Stromal cell of bone marrow (primary cell): ENCODE data around the gene FCRLB.
"Not testable (repeated sequence)": the region's sequence is repeated elsewhere in the genome, so short reads cannot be mapped to it uniquely, and the experiment has no call there.

ENCODE experiments used
- DNase-seq: peaks from one replicate; pipeline ENCODE4 v3.0.0-alpha.2; 2012; ENCODE audit warnings: low read depth

The FCRLB gene, protein sequence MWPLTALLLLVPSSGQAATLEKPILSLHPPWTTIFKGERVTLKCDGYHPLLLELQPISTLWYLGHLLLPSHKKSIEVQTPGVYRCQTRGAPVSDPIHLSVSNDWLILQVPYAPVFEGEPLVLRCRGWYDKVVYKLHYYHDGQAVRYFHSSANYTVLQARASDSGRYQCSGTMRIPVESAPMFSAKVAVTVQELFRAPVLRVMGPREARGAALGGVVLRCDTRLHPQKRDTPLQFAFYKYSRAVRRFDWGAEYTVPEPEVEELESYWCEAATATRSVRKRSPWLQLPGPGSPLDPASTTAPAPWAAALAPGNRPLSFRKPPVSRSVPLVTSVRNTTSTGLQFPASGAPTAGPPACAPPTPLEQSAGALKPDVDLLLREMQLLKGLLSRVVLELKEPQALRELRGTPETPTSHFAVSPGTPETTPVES

DNA sequence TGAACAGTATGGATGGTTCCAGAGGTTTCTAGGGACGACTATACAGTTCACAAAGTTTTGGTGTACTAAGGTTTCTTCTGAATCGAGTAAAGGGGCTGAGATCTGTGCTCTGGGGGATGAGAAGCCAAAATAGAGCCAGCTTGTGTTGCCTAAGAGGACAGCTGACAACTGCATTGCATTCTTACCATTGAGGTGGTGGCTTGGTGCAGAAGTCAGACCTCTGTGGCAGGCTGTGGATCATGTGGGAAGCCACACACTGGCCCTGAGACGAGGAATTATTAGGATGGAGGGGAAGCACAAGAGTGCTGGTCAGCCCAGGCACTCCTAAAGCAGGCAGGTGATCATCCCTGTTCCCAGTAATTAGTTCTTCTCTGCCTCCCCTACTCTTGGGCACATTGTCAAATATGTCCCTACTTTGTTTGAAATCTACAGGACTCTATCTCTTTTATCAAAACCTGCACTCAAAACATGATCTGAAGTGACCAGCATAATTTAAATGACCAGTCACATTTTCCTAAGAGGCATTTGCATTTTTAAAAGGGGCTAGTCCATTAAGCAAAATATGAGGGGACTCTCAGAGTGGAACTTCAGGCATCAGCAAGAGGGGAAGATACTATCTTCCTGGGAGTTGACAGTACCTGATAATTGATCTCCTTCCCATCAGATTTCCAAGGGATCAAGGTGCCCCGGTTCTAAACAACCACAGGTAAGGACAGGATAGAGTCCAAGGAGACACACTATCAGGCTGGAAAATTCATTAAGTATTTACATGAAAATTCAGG, at the start of gene FCRLB:
TSS of gene FCRLB (plus strand) at position 589 of the 782 bp plus-strand sequence. CDS start 1,129 bp downstream, outside the sequence.
- no peak for DNase-seq

DNA sequence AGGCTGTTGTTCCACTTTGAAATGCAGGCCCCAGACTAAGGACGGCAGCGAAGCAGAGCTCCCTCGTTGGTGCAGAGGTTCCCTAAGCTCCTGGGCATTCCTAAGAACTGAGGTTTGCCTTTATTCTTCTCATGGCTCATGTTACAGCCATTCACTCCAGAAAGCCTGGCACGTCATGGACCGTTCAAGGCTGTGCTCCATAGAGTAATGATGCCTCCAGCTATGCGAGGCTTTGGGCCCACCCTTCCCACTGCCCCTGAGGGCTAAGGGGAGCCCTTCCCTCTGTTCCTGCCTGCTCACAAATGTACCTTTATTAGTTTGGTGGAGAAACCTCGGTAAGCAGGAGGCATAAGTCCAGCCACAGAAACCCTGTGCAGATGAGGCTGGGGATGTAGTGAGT, 47.9 kb upstream of the FCRLB start:
- not testable (repeated sequence) for DNase-seq

DNA sequence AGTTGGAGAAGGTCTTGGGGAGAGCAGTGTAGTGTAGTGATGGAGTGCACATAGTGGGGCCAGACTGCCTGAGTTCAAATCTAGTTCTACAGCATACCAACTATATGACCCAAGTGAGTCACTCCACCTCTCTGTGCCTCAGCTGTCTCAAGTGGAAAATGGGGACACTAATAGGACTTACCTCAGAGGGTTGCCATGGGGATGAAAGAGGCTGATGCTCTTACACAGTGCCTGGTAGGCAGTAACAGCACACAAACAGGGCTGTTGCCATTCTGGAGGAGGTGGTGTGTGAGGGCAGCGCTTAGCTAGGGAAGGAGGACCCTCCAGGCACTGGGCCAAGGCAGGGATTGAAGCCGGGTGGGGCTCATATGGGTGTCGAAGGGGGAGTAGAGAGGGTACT, 46.9 kb upstream of the FCRLB start:
- DNase-seq, result not testable (repeated sequence)

DNA sequence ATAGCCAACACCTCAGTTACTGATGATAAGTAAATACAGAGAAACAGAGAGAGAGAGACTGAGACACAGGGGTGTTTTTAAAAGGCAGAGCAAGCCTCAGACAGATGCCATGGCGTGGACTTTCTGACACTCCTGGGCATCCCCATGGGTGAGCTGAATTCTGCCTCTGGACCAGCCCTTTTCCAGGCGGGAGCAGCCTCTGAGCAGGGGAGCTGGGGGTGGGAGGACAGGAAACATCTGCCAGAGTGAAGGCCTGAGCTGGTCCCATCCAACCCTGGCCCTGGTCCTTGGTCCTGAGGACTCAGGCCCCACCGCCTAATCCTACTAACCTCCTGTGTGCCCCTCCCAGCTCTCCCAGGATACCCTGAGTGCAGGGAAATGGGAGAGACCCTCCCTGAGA, 46.4 kb upstream of the FCRLB start:
- DNase-seq, result not testable (repeated sequence)

DNA sequence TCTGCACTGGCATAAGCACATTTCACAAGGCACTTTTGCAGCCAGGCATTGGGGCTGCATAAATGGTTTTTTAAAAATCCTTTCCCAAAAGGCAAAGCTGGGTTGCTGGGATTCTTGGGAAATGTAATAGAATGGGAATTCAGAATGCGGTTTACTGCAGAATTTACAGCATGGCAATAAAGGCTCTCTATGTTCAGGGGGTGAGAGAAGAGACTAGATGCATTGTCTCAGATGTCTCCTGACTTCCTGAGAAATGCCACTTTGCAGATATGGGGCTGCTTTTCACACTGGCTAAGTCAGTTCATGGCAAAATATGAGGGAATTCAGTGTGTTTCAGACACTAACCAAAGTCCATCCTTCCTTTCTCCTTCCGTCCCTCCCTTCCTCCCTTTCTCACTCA, 44.9 kb upstream of the FCRLB start:
- no peak for DNase-seq

DNA sequence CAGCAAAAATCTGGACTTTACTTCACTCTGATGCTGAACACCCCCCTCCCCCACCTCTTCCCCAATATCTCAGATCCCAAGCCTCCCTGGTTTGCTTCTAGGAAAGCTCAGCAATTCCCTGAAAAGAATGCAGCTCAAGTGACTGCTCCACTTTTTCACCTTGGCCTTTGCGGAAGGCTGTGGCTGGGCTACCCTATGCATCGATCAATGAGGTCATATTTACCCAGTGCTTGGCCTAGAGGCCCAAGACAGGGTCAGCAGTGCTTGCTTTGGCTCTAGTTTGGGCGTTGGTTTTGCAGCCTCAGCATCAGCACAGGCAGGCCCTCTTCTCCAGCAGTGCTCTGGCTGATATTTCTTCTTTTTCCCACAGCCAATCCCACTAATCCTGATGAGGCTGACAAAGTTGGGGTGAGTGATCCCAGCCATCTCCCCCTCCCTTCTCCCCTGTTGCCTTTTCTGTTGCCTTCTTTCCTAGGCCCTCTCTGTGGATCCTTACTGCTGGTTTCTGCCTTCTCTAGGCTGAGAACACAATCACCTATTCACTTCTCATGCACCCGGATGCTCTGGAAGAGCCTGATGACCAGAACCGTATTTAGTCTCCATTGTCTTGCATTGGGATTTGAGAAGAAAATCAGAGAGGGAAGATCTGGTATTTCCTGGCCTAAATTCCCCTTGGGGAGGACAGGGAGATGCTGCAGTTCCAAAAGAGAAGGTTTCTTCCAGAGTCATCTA, 44.2 kb upstream of the FCRLB start:
- peak; percentile 2 for DNase-seq

DNA sequence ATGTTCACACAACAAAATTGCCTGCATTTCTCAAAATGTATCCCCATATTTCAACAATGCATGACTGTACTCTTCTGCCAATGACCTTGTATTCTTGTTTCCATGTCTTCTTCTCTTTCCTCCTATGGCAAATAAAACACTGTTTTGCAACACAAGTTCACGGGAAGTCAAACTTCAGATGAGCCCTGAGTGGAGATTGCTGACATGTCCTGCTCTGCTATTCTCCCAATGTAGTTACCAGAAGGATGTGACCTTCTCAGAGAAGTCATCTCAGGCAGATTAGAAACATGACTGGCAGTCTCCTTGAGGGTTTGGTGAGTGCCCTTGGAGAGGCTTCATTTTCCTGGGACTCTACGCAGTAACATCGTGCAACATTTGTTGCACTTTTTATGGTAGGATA, 42.8 kb upstream of the FCRLB start:
- no peak for DNase-seq

DNA sequence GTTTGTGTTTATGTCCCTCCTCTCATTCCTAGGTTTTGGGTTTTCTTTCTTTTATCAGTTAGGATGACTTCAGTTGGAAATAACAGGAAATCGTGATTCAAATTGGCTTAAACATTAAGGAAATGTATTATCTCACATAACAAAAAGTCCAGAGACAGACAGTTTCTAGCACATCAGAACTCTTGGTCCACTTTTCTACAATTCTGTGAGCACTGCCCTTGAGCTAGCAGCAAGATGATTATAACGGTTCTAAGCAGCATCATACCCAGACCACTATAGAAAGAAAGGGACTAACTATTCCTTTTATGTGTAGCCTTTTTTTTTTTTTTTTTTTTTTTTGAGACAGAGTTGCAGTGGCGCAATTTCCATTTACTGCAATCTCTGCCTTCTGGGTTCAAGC, 39.5 kb upstream of the FCRLB start:
- DNase-seq, result no peak

DNA sequence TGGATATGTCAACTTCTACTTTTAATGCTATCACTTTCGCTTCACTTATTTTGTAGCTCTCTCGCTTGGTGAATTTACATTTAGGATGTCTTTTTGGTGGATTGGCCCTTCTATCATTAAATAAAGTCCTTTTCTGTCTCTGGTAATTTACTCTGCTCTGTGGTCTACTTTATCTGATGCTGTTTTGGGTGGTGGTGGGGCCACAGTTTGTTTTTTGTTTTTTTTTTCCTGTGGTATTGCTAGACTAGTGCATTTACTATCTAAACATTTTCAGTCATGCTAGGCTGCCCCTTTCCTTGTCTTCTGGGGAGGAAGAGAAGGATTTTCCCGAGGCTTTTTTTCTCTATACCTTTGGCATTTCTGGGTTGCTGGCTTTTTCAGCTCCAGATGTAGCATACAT, 32.4 kb upstream of the FCRLB start:
- DNase-seq, result no peak

DNA sequence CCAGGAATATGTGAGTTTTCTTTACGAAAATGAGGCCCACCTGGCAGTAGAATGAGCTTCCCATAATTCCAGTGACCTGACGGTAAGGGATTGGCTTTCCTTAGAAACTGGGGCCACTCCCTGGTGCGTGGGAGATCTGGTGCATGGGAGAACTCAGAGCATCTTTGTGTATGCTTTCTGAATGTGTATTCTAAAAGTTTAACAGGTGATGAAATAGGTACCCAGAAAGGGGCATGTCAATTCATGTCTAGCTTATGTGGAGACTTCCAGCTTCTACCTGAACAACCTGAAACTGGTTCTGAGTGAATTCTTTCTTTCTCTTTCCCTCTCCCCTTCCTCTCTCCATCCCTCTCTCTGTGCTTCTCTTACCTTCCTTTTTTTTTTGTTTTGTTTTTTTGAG, 29.5 kb upstream of the FCRLB start:
- no peak for DNase-seq

DNA sequence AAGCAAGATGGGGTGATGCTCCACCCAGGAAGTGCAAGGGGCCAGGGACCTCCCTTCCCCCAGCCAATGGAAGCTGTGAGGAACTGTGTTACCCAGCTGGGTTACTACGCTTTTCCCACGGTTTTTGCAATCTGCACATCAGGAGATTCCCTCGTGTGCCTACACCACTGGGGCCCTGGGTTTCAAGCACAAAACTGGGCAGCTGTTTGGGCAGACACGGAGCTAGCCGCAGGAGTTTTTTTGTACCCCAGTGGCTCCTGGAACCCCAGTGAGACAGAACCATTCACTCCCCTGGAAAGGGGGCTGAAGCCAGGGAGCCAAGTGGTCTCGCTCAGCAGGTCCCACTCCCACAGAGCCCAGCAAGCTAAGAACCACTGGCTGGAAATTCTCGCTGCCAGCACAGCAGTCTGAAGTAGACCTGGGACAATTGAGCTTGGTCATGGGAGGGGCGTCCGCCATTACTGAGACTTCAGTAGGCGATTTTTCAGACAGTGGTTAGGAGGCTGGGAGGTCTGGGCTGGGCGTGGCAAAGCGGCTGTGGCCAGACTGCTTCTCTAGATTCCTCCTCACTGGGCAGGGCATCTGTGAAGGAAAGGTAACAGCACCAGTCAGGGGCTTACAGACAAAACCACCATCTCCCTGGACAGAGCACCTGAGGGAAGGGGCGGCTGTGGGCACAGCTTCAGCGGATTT, 28.2 kb upstream of the FCRLB start:
- DNase-seq, result not testable (repeated sequence)

DNA sequence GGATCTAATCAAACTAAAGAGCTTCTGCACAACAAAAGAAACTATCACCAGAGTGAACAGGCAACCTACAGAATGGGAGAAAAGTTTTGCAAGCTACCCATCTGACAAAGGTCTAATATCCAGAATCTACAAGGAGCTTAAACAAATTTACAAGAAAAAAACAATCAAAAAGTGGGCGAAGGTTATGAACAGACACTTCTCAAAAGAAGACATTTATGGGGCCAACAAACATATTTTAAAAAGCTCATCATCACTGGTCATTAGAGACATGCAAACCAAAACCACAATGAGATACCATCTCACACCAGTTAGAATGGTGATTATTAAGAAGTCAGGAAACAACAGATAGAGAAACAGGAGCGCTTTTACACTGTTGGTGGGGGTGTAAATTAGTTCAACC, 23.0 kb upstream of the FCRLB start:
- not testable (repeated sequence) for DNase-seq

DNA sequence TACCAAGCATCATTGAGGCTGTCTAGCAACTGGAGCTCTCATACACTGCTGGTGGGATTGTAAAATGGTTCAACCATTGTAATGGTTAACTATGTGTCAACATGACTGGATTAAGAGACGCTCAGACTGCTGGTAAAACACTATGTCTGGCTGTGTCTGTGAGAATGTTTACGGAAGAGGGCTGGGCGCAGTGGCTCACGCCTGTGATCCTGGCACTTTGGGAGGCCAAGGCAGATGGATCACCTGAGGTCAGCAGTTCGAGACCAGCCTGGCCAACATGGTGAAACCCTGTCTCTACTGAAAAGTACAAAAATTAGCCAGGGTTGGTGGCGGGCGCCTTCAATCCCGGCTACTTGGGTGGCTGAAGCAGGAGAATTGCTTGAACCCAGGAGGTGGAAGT, 19.1 kb upstream of the FCRLB start:
- DNase-seq, result no peak

DNA sequence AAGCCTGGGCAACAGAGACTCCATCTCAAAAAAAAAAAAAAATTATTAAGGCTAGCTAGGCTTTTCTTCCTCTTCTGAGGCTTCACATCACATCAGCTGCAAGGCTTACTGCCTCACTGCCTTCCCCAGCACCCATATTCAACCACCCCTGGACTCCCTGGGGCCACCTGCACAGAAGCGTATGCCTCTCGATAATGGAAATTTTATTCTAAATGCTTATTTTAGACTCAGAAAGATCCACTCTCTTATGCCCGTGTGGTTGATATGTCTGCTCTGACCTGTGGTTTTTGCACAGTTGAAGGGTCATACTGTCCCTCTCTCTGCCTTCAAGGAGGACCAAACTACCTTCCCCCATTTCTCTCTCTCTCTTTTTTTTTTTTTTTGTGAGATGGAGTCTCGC, 15.8 kb upstream of the FCRLB start:
- no peak for DNase-seq

DNA sequence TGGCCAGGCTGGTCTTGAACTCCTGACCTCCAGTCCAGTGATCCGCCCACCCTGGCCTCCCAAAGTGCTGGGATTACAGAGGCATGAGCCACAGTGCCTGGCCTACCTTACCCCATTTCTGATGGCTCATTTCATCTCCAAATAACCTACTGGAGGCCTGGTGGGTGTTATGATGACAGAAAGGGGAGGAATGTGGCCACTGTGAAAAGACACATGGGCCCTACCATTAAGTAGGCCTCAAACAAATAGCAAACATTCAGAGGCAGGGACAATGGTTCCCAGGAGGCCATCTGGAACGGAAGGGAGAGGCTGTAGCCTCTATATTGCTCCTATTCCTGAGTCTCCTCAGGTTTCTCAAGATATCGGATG, 15.2 kb upstream of the FCRLB start:
- peak; percentile 47 for DNase-seq

DNA sequence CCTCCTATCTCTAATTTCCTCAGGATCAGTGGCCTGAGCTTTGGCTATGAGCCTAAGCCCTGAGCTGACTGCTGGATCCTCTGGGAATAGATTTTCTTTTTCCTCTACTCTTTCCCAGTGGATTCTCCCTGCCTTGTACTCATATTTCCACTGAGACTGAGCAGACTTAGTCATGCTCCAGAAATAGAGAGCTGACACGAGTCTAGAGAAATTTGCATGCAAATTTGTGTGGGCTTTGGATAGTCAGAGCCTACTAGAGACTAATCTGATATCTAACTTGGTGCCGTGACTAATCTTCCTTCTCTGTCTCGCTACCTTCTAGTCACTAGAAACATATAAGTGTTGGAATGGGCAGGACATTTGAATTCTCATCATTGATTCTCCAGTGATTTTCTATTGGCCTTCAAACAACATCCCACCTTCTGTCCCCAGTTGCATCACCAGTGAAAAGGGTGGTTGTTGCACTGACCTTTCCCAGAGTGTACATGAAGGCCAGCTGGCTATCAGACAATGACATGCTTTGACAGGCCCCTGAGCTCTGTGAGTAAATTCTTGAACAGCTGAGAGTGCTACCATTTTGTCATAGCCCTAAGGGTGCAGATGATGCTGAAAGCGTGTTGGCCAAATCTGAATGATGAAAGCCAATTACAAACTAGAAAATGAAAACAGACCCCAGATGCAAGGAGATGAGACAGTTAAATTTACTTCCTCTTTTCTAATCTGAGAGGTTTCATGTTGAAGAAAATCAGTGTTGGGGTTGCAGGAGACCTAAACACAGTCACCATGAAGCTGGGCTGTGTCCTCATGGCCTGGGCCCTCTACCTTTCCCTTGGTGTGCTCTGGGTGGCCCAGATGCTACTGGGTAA, 14.6 kb upstream of the FCRLB start, which contains the start of gene FCRLA:
TSS of gene FCRLA (plus strand) at position 748 of the 866 bp plus-strand sequence. CDS start at position 784, 36 bp downstream.
- peak; percentile 95 for DNase-seq

DNA sequence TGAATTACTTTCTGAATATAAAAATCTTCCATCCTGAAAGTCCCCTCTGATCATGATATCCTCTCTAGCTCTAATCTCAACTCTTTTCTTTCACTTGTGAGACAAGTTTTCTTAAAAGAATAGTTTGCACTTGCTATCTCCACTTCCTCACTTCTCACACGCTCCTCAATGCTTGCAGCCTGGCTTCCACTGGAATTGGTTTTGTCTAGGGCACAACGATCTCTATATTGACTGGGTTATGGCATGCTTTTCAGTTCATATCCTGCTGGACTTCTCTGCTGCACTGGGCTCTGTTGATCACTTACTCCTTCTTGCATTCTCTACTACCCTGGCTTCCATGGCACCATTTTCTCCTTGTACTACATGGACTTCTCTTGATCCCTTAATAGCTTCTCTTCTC, 13.8 kb upstream of the FCRLB start:
- no peak for DNase-seq

DNA sequence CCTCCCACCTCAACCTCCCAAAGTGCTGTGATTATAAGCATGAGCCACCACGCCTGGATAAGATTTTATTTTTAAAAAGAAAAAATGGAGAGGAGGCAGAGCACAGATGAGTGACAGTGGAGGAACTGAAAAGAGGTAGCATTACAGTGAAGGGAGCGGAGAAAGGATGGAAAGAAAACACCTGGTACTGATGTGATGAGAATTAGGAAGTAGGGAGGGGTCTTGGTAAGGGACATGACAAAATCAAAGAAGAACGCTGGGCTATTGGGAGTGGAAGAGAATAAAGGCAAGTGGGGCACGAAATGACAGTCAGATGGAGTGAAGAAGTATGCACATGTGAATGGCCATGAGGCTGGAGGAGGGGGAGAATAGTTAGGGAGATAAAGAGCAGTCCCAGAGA, 12.0 kb upstream of the FCRLB start:
- no peak for DNase-seq

DNA sequence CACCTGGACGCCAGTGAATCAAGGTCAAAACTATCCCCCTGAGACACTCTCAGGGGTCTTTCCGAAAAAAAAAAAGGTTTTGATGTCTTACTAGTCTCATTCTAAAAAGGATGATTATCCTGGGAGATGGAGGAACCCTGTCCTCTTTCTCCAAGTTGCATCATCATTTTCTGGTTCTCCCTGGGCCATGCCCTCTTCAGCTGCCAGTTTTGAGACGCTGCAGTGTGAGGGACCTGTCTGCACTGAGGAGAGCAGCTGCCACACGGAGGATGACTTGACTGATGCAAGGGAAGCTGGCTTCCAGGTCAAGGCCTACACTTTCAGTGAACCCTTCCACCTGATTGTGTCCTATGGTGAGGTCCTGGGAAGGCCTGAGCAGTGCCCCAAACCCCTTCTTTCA, 10.8 kb upstream of the FCRLB start:
- no peak for DNase-seq

DNA sequence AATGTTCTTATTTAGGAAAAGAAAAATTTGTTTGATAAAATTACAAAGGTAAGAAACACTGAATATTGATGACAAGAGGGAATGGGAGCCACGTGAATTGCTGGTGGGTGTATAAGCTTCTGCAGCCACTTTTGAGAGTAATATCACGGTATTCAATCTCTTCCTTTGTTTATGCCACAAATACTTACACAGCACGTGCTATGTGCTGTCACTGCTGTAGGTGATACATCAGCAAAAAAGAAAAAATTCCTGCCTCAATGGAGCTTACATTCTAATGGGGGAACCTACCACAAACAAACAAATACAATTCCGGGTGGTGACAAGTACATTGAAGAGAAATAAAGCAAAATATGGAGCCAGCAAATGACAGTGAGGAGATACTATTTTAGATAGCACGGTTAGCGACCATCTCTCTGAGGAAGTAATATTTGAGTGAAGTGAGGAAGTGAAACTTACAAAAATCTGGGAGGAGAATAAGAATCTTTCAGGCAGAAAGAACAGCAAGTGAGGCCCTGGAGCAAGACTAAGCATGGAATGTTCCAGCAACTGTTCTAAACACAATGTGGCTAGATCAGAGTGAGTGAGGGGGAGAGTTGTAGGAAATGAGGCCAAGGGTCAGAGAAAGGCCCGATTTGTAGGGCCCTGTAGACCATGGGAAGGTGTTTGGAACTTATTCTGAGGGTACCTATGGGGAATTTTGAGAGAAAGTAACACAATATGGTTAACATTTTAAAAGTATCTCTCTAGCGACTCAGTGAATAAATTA, 2.6 kb upstream of the FCRLB start:
- DNase-seq, result no peak
